SK-N-SH (cell line): Measurements from ENCODE around the gene USP2. TPM values are rescaled to one million over a fixed set of nuclear protein-coding genes. Genes with fewer than 3 reads are reported as not detected.

Experiments used
- CTCF ChIA-PET: fragments of 300-600, 350-600 bp; formaldehyde crosslinking; extraction: SDS; loops from one replicate; lab custom pipeline; 2021; lab: Yijun Ruan, JAX
- POLR2A ChIA-PET: fragments of 350-600 bp; sonication (Branson Sonifier 250); formaldehyde crosslinking; extraction: SDS; loops from one replicate; lab custom pipeline; 2020; ENCODE audit warnings: antibody characterized with exemption, inconsistent platforms; lab: Yijun Ruan, JAX
- DNase-seq: peaks from one replicate; pipeline ENCODE4 v3.0.0; 2012
- H2AFZ ChIP-seq: fragments of 200-600 bp; sonication (generic); 2 replicates; pipeline ENCODE4 v1.8.1; 2016; ENCODE audit warnings: antibody characterized with exemption, mild to moderate bottlenecking, low read depth
- H3F3A ChIP-seq: fragments of 200-600 bp; sonication (generic); replicated peaks from 2 replicates; pipeline ENCODE3; 2016; ENCODE audit warnings: antibody characterized with exemption, mild to moderate bottlenecking; ENCODE audit not compliant: insufficient read depth
- H3K27ac ChIP-seq, 2 experiments: fragments of 200-500 bp in 1 of 2; fragments of 200-600 bp in 1 of 2; sonication (Bioruptor generic) in 1 of 2; sonication (generic), shearing (Covaris generic) in 1 of 2; 2 replicates each; pipeline versions ENCODE4 v1.5.1 to v1.6.1; 2014 to 2016; ENCODE audit warnings: low read depth in 2 of 2, inconsistent platforms in 1 of 2, low read length in 1 of 2, mild to moderate bottlenecking in 1 of 2, mixed read lengths in 1 of 2
- H3K27me3 ChIP-seq: fragments of 200-600 bp; sonication (generic), shearing (Covaris generic); 2 replicates; pipeline ENCODE4 v1.6.1; 2016; ENCODE audit warnings: mixed run types; ENCODE audit not compliant: insufficient read depth
- H3K36me3 ChIP-seq, 2 experiments: fragments of 200-500 bp in 1 of 2; fragments of 200-600 bp in 1 of 2; sonication (Bioruptor generic) in 1 of 2; sonication (generic) in 1 of 2; replicated peaks in 1 of 2; 2 replicates each; pipeline versions ENCODE3 to v1.5.1; 2014 to 2016; ENCODE audit warnings: low read length in 1 of 2, mild to moderate bottlenecking in 1 of 2; ENCODE audit not compliant: insufficient read depth in 2 of 2, control insufficient read depth in 1 of 2
- H3K4me1 ChIP-seq, 2 experiments: fragments of 200-500 bp in 1 of 2; fragments of 200-600 bp in 1 of 2; sonication (Bioruptor generic) in 1 of 2; sonication (generic), shearing (Covaris generic) in 1 of 2; 2 replicates each; pipeline versions ENCODE4 v1.5.1 to v1.6.1; 2014 to 2016; ENCODE audit warnings: low read depth in 1 of 2, low read length in 1 of 2, mixed run types in 1 of 2; ENCODE audit not compliant: insufficient read depth in 2 of 2, control insufficient read depth in 1 of 2
- H3K4me2 ChIP-seq: fragments of 200-600 bp; sonication (generic), shearing (Covaris generic); 2 replicates; pipeline ENCODE4 v1.6.1; 2017; ENCODE audit warnings: mixed run types
- H3K4me3 ChIP-seq, 2 experiments: fragments of 200-500 bp in 1 of 2; fragments of 200-600 bp in 1 of 2; sonication (Bioruptor generic) in 1 of 2; sonication (generic), shearing (Covaris generic) in 1 of 2; 2 replicates each; pipeline versions ENCODE4 v1.5.1 to v1.8.1; 2014 to 2016; ENCODE audit warnings: low read depth in 2 of 2, inconsistent platforms in 1 of 2, low read length in 1 of 2, mild to moderate bottlenecking in 1 of 2, mixed read lengths in 1 of 2, moderate library complexity in 1 of 2
- H3K79me2 ChIP-seq: fragments of 200-600 bp; sonication (generic); 2 replicates; pipeline ENCODE4 v1.8.1; 2017; ENCODE audit warnings: mild to moderate bottlenecking; ENCODE audit not compliant: insufficient read depth
- H3K9ac ChIP-seq: fragments of 200-600 bp; sonication (generic); 2 replicates; pipeline ENCODE4 v1.6.1; 2017; ENCODE audit warnings: mixed run types
- H3K9me2 ChIP-seq: fragments of 200-600 bp; sonication (generic); 2 replicates; pipeline ENCODE4 v1.6.1; 2017; ENCODE audit warnings: mixed run types
- H3K9me3 ChIP-seq: fragments of 200-600 bp; sonication (generic); 2 replicates; pipeline ENCODE4 v1.6.1; 2017; ENCODE audit warnings: mixed run types, mild to moderate bottlenecking, moderate library complexity
- H4K20me1 ChIP-seq: fragments of 200-600 bp; sonication (generic); 2 replicates; pipeline ENCODE4 v1.6.1; 2017; ENCODE audit warnings: mild to moderate bottlenecking, mixed run types; ENCODE audit not compliant: insufficient read depth
- EZH2phosphoT487 ChIP-seq: fragments of 200-600 bp; sonication (generic); IDR thresholded peaks from 2 replicates; pipeline ENCODE4 v1.6.1; 2017; ENCODE audit warnings: low read depth, mixed run types, mild to moderate bottlenecking, antibody characterized with exemption, moderate library complexity, borderline replicate concordance
- FOXM1 ChIP-seq: IDR thresholded peaks from 2 replicates; pipeline ENCODE4 v1.4.0; 2012; ENCODE audit warnings: low read depth, mild to moderate bottlenecking
- GABPA ChIP-seq: IDR thresholded peaks from 2 replicates; pipeline ENCODE4 v1.4.0; 2012; ENCODE audit warnings: low read depth, mild to moderate bottlenecking
- GATA2 ChIP-seq: sonication (generic); formaldehyde crosslinking; IDR thresholded peaks from 2 replicates; pipeline ENCODE4 v1.5.0; 2020; ENCODE audit warnings: mild to moderate bottlenecking, missing genetic modification reagents
- MXI1 ChIP-seq: IDR thresholded peaks from 2 replicates; pipeline ENCODE4 v1.6.1; 2012; ENCODE audit warnings: mild to moderate bottlenecking, low read depth, low read length, improper control_type of control experiment
- NRF1 ChIP-seq: IDR thresholded peaks from 2 replicates; pipeline ENCODE4 v1.6.1; 2012; ENCODE audit warnings: low read depth, mild to moderate bottlenecking, low read length
- PBX3 ChIP-seq: IDR thresholded peaks from 2 replicates; pipeline ENCODE4; 2012
- RAD21 ChIP-seq: IDR thresholded peaks from 2 replicates; pipeline ENCODE4 v1.6.1; 2012; ENCODE audit warnings: mild to moderate bottlenecking, low read length
- RFX5 ChIP-seq: IDR thresholded peaks from 2 replicates; pipeline ENCODE4 v1.6.1; 2012; ENCODE audit warnings: mild to moderate bottlenecking, improper control_type of control experiment, low read length
- TAF1 ChIP-seq: IDR thresholded peaks from 2 replicates; pipeline ENCODE4 v1.6.1; 2012; ENCODE audit warnings: low read depth, mild to moderate bottlenecking, low read length, moderate library complexity, borderline replicate concordance
- YY1 ChIP-seq: IDR thresholded peaks from 2 replicates; pipeline ENCODE4 v1.4.0; 2012; ENCODE audit warnings: low read depth, mild to moderate bottlenecking
- ZBTB33 ChIP-seq: IDR thresholded peaks from 2 replicates; pipeline ENCODE4 v1.4.0; 2012; ENCODE audit warnings: low read depth, borderline replicate concordance
- WGBS: methylation state at CpG from one replicate; pipeline ENCODE4 v1.1.6; 2017; ENCODE audit warnings: low lambda C conversion rate; 5-methylcytosine and 5-hydroxymethylcytosine counted together
- polyA plus RNA-seq, 3 experiments: library from polyadenylated mRNA; depleted of rRNA; stranded (reverse); fragments of >200 nt; gene quantifications; 2 replicates each; pipeline ENCODE4 v1.2.3, GENCODE V29; 2012
- TF ChIP-seq, protein P1 (sequence below): IDR thresholded peaks from 2 replicates; pipeline ENCODE4 v1.4.0; 2012; ENCODE audit warnings: low read depth
- TF ChIP-seq, protein P2 (sequence below): IDR thresholded peaks from 2 replicates; pipeline ENCODE4 v1.4.0; 2012; ENCODE audit warnings: low read depth, borderline replicate concordance

USP2 gene
- polyA plus RNA-seq, 1 of the 3 experiments (the other 2 are of a cell fraction): 0.97 TPM

DNA sequence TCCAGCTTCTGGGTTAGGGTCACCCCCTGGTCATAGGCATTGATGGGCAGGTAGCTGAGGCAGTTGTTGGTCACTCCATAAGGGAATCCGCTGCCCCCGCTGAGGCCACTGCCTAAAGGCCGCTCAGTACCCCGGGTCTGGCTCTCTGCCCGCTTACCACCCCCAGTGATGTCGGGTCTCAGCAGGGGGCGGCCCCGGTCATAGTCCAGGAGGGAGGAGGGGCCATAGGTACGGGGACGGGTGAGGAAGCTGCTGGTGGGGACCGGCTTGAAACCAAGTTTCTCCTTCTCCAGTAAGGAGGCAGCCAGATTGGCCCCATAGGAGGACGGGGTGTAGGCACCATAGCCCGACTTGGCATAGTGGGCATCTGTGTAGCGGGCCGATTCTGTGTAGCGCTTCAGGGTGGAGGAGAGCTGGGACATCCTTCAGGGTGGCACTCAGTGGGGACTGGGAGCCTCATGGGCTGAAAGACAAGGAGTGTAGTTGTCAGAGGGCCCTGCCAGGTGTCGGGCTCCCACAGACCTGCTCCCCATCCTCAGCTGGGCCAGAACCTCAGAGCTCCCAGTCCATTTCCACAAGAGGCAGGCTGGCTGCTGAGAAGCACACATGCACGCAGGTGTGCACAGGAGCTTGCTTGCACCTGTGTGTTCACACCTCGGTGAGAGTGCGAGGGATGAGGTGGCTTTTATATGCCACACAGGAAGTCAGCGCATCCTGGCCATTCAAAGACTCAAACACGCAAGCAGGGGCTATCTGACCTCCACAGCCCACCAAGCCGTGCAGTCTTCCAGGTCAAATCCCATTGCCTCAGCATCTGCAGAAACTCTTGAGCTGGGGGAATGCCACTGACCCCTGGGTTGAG, 8.2 kb downstream of the USP2 start:
- Histone ChIP-seq H3K4me1 (peaks cover 17 to 97% of the 10 kb centered on the region in 2 experiments), H3K27ac (peak overlapping the region in 1 of 2 experiments; percentile 98; a peak in 2 of 4 replicates), H3K9me2 (no peaks in the 10 kb centered on the region), H3K4me3 (no peak overlapping the region), H3K9me3 (no peaks in the 10 kb centered on the region), H3F3A (no peaks in the 10 kb centered on the region), H4K20me1 (no peaks in the 10 kb centered on the region), H3K9ac (no peak overlapping the region), H2AFZ (no peak overlapping the region), H3K79me2 (no peaks in the 10 kb centered on the region), H3K36me3 (no peaks in the 10 kb centered on the region), H3K4me2 (no peak overlapping the region), H3K27me3 (no peaks in the 10 kb centered on the region)
- 85% methylated on average over 19 of the region's 23 CpGs for WGBS
- TF ChIP-seq ZBTB33 (no peak), GATA2 (CRISPR knock-in tag) (no peak), RFX5 (no peak)
- CTCF ChIA-PET: interaction anchor here (0.7 to 22.5 kb wide), 35 partner anchors 8 to 921 kb away, joined by 3 to 390 read pairs (median 5); partner anchors contain the start of genes C1QTNF5, CBL, DPAGT1 and MFRP
- DNase-seq: no peak
- POLR2A ChIA-PET: interaction anchor here (1.1 to 1.8 kb wide), 3 partner anchors 18 to 99 kb away, joined by 3 to 9 read pairs (median 5); partner anchors contain the start of gene C1QTNF5

GRCh38 chr11:119372260-119373058, 9.0 kb downstream of the USP2 start:
- no peaks in the 10 kb centered on the region for H3K9me3 ChIP-seq
- H3K27me3 ChIP-seq: no peaks in the 10 kb centered on the region
- H4K20me1 ChIP-seq: no peaks in the 10 kb centered on the region
- peak overlapping the region in 1 of 2 experiments; percentile 16; a peak in 1 of 4 replicates for H3K27ac ChIP-seq
- H3F3A ChIP-seq: no peaks in the 10 kb centered on the region
- ChIA-PET POLR2A (interaction anchor here (1.1 kb wide), 1 partner anchor 100 kb away, joined by 3 read pairs; no protein-coding TSS in a partner anchor), CTCF (interaction anchor here (0.9 to 22.5 kb wide), 13 partner anchors 8 to 922 kb away, joined by 3 to 390 read pairs (median 22); partner anchors contain the start of genes C1QTNF5, CBL, MFRP and USP2)
- H3K4me2 ChIP-seq: no peak overlapping the region
- H2AFZ ChIP-seq: no peak overlapping the region
- peaks cover 19 to 97% of the 10 kb centered on the region in 2 experiments for H3K4me1 ChIP-seq
- no peak for DNase-seq
- H3K36me3 ChIP-seq: no peaks in the 10 kb centered on the region
- H3K9ac ChIP-seq: no peak overlapping the region
- no peaks in the 10 kb centered on the region for H3K79me2 ChIP-seq
- H3K4me3 ChIP-seq: no peak overlapping the region
- H3K9me2 ChIP-seq: no peaks in the 10 kb centered on the region
- no peak for TF ChIP-seq EZH2phosphoT487
- TF ChIP-seq, protein P1, sequence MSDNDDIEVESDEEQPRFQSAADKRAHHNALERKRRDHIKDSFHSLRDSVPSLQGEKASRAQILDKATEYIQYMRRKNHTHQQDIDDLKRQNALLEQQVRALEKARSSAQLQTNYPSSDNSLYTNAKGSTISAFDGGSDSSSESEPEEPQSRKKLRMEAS: no peak
- no peak for TF ChIP-seq FOXM1
- TF ChIP-seq MXI1: no peak
- TF ChIP-seq PBX3: no peak
- no peak for TF ChIP-seq RFX5
- no peak for TF ChIP-seq GATA2 (CRISPR knock-in tag)
- TF ChIP-seq, protein P2, sequence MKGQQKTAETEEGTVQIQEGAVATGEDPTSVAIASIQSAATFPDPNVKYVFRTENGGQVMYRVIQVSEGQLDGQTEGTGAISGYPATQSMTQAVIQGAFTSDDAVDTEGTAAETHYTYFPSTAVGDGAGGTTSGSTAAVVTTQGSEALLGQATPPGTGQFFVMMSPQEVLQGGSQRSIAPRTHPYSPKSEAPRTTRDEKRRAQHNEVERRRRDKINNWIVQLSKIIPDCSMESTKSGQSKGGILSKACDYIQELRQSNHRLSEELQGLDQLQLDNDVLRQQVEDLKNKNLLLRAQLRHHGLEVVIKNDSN: no peak
- no peak for TF ChIP-seq NRF1
- TF ChIP-seq GABPA: no peak
- TF ChIP-seq RAD21: no peak
- no peak for TF ChIP-seq TAF1
- TF ChIP-seq YY1: no peak
- 90% methylated on average over 5 of the region's 26 CpGs for WGBS
